Stimulated activated CD4-positive, alpha-beta T cell treated with anti-CD3 and anti-CD28 coated beads, Interleukin-1b, Interleukin-23, amount 100 ng/mL, for 1 hour (primary cell): Measurements from ENCODE around the gene NOPCHAP1.

Experiments used
- DNase-seq, 2 donors: peaks; one replicate each; pipeline ENCODE4 v3.0.0-alpha.2; 2020; ENCODE audit warnings: low read depth in 2 of 2

The NOPCHAP1 gene

DNA sequence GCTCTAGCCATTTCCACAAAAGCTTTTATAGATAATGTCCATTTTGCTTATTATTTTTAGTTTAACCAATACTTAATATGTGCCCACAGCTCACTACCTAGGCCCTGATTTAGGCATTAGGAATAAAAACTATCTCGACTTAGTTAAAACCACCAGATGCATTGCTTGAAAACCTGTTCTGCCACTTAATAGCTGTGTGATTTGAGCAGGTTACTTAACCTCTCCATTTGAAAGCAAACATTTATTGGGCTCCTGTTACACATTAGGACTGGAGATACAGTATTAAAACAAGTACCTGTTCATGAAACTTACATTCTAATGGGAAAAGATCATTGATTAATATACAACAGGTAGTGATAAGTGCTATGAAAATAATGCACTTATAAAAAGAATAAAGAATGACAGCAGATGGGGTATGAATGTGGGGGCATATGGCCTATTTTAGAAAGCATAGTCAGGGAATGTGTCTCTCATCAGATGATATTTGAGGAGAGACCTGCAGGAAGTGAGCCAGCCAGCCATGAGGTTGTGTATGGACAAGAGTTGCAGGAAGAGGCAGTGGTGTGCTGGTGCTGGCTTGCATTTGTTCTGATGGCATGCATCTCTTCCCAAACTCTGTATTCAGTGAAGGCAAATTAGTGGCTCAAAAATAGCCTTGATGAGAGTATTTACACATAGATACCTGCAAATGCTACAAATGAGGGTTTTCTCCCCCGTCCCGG, 34.3 kb downstream of the NOPCHAP1 start:
- DNase-seq, result no peak

GRCh38 chr12:105024928-105025327, 38.8 kb downstream of the NOPCHAP1 start:
- DNase-seq, result no peak

DNA sequence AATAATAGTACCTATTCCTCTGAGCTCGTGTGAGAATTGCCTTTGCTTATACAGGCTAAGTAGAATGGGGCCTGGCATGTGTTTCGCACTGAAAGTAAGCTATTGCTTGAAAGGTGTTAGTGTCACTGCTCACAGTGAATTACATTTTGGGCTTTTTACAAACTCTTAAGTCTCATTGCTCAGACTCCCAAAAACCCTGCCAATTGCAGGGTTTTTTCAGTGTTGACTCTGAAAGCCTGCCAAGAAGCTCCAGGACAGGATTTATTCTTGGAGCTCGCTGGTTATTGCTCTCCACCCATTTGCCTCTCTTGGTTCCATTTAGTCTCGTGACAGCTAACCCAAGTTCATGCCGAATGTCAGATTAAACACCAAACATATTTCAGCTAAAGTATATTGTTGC, 39.8 kb downstream of the NOPCHAP1 start:
- DNase-seq, result no peak

DNA sequence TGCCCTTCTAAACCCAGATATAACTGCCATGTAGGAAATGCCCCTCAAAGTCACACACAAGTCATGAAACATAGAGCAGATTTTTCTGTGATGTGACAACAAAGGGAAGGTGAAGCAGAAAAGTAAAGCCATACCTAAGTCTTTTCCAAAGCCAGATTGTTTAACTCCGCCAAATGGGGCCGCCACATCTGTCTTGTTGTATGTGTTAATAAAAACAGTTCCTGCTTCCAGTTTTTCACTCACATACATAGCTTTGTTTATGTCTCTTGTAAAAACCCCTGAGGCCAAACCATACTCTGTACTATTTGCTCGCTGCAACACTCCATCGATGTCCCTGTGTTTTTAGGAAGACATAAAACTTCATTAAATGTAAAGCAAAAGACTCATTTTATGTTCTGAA, 40.3 kb downstream of the NOPCHAP1 start:
- DNase-seq, result no peak

GRCh38 chr12:105030820-105031807, 45.0 kb downstream of the NOPCHAP1 start:
- DNase-seq, result no peak

DNA sequence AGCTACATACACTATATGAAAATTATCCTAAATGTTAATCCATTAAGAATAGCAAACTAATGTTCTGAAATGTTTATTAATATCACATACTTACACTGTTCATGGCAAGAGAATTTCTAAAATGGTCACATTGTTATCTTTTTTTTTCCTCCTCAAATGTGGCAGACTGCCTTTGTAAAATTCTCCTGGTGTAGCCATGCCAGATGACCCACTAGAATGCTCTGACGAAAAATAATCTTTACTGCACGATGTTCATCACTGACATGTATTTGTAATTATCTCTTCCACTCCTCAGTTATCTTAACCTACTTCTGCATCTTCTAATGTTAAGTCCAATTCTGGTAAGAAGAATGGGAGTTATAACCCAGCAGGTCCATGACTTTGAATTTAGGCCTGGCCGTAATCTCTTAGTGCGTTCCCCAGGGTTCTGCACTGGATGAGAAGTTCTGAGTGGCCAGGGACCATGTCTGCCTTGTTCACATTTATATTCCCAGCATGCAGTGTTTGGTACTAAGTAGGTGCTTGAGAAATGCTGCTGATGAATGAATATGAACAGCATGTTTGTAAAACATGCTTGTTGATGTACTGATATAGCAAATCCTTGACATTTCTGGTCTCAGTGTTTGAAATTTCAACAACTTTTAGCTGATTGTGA, 46.7 kb downstream of the NOPCHAP1 start:
- DNase-seq, result no peak

GRCh38 chr12:105033851-105034250, 47.7 kb downstream of the NOPCHAP1 start:
- no peak for DNase-seq
